ENCODE results near the gene CDK11B. TPM values are rescaled to one million over a fixed set of nuclear protein-coding genes. Genes with fewer than 3 reads are reported as not detected.

Gene CDK11B
- total and polyA plus RNA-seq, 2 experiments from 2014 or later: 22.4 to 76.7 TPM

- TF ChIP-seq ZNF462 (CRISPR knock-in tag; IDR thresholded peaks at IDR 0.05) (no peak), EZH2 (IDR thresholded peaks at IDR 0.05; ENCODE audit: low read depth, unreplicated experiment) (no peak), STAT1 (IDR thresholded peaks at IDR 0.05; ENCODE audit: unreplicated experiment) (no peak)
Observed at GRCh38 chr1:1609822-1610485, 48.9 kb downstream of the CDK11B start (continued).

GRCh38 chr1:1606232-1606631, 52.6 kb downstream of the CDK11B start:
- Histone ChIP-seq H3K36me3 (ENCODE audit: insufficient read depth) (no peaks in the 10 kb centered on the region), H3K4me3 (no peak overlapping the region), H3F3A (replicated peaks; ENCODE audit: low read depth) (0 out of 2 replicates have a peak, but pooled peaks cover 8% of the 10 kb centered on the region), H3K27me3 (ENCODE audit: insufficient read depth) (peaks cover 6% of the 10 kb centered on the region; the same call in 1 of the 2 replicates), H3K79me2 (replicated peaks; ENCODE audit: insufficient read depth) (no peaks in the 10 kb centered on the region), H2AFZ (no peak overlapping the region), H3K4me2 (no peak overlapping the region), H3K4me1 (ENCODE audit: insufficient read depth) (no peaks in the 10 kb centered on the region), H4K20me1 (replicated peaks; ENCODE audit: insufficient read depth) (no peaks in the 10 kb centered on the region), H3K27ac (ENCODE audit: low read depth) (no peak overlapping the region), H3K9me2 (ENCODE audit: insufficient read depth) (no peaks in the 10 kb centered on the region)
- H3K27me3 Mint-ChIP-seq (ENCODE audit: insufficient read depth, low read depth, poor library complexity): peaks cover 24% of the 10 kb centered on the region
- ATAC-seq: no peak
- H3K36me3 Mint-ChIP-seq (ENCODE audit: low read depth): no peaks in the 10 kb centered on the region
- no peak overlapping the region for H3K4me3 Mint-ChIP-seq
- peaks cover 7% of the 10 kb centered on the region for H3K4me1 Mint-ChIP-seq
- no peaks in the 10 kb centered on the region for H3K9me3 Mint-ChIP-seq
- no peak for DNase-seq (ENCODE audit: low spot score)
- no peak overlapping the region for H3K27ac Mint-ChIP-seq
- TF ChIP-seq CREB1 (CRISPR knock-in tag; IDR thresholded peaks at IDR 0.05; ENCODE audit: low read depth) (no peak), NANOG (IDR thresholded peaks at IDR 0.05; ENCODE audit: borderline replicate concordance) (no peak), ZNF114 (CRISPR knock-in tag; IDR thresholded peaks at IDR 0.05) (no peak), ZNF331 (CRISPR knock-in tag; IDR thresholded peaks at IDR 0.05; ENCODE audit: low read depth) (no peak), EZH2 (IDR thresholded peaks at IDR 0.05; ENCODE audit: low read depth, unreplicated experiment) (no peak), POLR2AphosphoS5 (IDR thresholded peaks at IDR 0.05; ENCODE audit: low read depth) (no peak), JUNB (IDR thresholded peaks at IDR 0.05; ENCODE audit: unreplicated experiment) (no peak), EZH2phosphoT487 (IDR thresholded peaks at IDR 0.05; ENCODE audit: unreplicated experiment) (no peak), CTCF (conservative IDR thresholded peaks at IDR 0.05; ENCODE audit: low read depth in 2 of 2) (no peak)
